T-helper 2 cell treated with Interferon-gamma antibody and Interleukin-4, amounts not matched to agents 100 ng/mL and 5 ng/mL, for 36 hours (primary cell): ENCODE data around the gene TCF12. TPM values are rescaled to one million over a fixed set of nuclear protein-coding genes. Genes with fewer than 3 reads are reported as not detected.
"Not testable (repeated sequence)": the region's sequence is repeated elsewhere in the genome, so short reads cannot be mapped to it uniquely, and the experiment has no call there.

Source experiments
- intact Hi-C: fragments of 100-400 bp; cut with micrococcal nuclease; formaldehyde crosslinking; loops from one replicate; pipeline ENCODE4 v1.15.1; 2023
- total RNA-seq: library from RNA; stranded (reverse); gene quantifications from 2 replicates; pipeline ENCODE4 v1.2.3, GENCODE V29; 2022

TCF12 gene
- total RNA-seq, 1 donor from 2014 or later = 68.8 TPM

- intact Hi-C loops = no loop called here
These were observed 168.5 kb downstream of the TCF12 start for GRCh38 chr15:57086857-57087427.

GRCh38 chr15:57089815-57090495 lies 171.5 kb downstream of the TCF12 start:
- intact Hi-C loops = no loop called here

GRCh38 chr15:57090496-57090859 lies 172.0 kb downstream of the TCF12 start:
- intact Hi-C loops = no loop called here

GRCh38 chr15:57091636-57092035 lies 173.2 kb downstream of the TCF12 start:
- intact Hi-C loops = no loop called here

GRCh38 chr15:57092252-57092651 lies 173.8 kb downstream of the TCF12 start:
- intact Hi-C loops = no loop called here

GRCh38 chr15:57094321-57095257 lies 176.1 kb downstream of the TCF12 start:
- intact Hi-C loops = no loop called here

GRCh38 chr15:57095896-57096295 lies 177.5 kb downstream of the TCF12 start:
- intact Hi-C loops = no loop called here

- intact Hi-C loops = no loop called here
These were observed 178.8 kb downstream of the TCF12 start for GRCh38 chr15:57097246-57097645.

- intact Hi-C loops = not testable (repeated sequence)
These were observed 179.6 kb downstream of the TCF12 start for GRCh38 chr15:57097919-57098543.

GRCh38 chr15:57098896-57099295 lies 180.5 kb downstream of the TCF12 start:
- intact Hi-C loops = no loop called here

GRCh38 chr15:57100136-57100539 lies 181.7 kb downstream of the TCF12 start:
- intact Hi-C loops = no loop called here

- intact Hi-C loops = no loop called here
These were observed 184.4 kb downstream of the TCF12 start for GRCh38 chr15:57102858-57103257.

- intact Hi-C loops = no loop called here
These were observed 189.9 kb downstream of the TCF12 start for GRCh38 chr15:57108296-57108695.

GRCh38 chr15:57109005-57109404 lies 190.6 kb downstream of the TCF12 start:
- intact Hi-C loops = no loop called here

GRCh38 chr15:57111002-57111401 lies 192.6 kb downstream of the TCF12 start:
- intact Hi-C loops = no loop called here

GRCh38 chr15:57112178-57112577 lies 193.7 kb downstream of the TCF12 start:
- intact Hi-C loops = no loop called here

GRCh38 chr15:57114070-57114469 lies 195.6 kb downstream of the TCF12 start:
- intact Hi-C loops = no loop called here

GRCh38 chr15:57118013-57118799 lies 199.8 kb downstream of the TCF12 start:
- intact Hi-C loops = no loop called here

GRCh38 chr15:57122080-57122840 lies 203.8 kb downstream of the TCF12 start:
- intact Hi-C loops = no loop called here

- intact Hi-C loops = no loop called here
These were observed 205.6 kb downstream of the TCF12 start for GRCh38 chr15:57124036-57124435.
